ENCODE data around the gene DUSP28.

The DUSP28 gene

DNA sequence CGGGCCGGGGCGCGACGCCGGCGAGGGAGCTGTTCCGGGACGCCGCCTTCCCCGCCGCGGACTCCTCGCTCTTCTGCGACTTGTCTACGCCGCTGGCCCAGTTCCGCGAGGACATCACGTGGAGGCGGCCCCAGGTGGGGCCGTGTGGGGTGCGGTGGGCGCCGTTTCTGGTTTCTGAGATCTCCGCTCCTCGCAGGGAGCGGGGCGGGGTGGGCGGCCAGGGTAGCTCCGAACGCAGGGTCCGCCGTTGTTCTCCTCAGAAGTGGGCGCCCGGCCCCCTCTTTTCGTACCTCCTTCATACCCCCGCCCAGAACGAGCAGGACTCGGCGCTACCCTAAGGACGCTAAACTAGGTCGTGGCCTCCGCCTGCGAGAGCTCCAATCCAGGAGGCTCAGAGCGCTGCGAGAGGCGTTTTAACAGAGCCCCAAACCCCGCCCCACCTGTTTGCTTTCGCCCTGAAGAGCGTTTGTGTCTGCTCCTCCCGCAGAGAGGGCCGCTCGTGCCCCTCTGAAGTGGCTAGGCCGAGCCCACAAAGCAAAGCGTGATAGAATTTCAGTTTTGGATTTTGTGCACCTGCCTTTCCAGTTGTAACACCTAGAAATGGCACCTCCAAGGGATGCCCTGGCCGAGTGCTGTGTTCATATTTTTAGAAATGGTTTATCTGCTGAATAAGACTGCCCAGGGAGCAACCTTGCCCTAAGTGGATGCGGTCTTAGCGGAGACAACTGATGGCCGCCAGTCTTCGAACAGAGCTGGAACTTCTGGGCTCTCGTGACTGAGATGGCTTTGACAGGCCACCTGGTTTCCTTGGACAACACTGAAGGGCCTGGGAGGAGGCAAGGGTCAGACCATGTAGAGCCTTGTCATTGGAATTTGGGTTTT lies 27.0 kb downstream of the DUSP28 start:
- peak; percentile 57 for DNase-seq (ENCODE audit: low spot score)

DNA sequence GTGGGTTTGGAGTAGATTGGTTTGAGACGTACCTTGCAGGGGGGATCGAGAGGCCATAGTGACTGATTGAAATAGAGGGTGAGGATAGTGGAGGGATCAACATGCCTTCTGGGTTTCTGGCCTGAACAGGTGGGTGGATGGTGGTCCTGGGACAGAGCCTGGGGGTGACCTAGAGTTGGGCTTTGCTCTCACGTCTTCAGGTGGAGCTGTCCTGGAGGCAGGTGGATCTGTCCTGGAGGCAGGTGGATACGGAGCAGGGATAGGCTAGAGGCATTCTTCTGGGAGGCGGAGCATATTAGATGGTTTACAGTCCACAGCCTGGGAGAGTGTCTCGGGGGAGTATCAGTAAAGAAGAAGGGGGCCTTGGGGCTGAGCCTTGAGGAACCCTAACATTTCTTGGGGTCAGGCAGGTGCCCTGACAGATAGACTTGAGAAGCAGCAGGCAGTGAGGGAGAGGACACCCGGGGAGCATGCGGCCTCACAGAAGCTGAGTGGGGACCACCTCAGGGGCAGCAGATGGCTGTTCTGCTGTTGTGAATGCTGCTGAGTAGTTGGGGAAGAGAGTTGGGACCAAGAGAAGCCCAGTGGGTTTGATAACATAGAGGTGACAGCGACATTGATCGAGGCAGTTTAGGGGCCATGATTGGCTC lies 28.0 kb downstream of the DUSP28 start:
- no peak for DNase-seq (ENCODE audit: low spot score)

DNA sequence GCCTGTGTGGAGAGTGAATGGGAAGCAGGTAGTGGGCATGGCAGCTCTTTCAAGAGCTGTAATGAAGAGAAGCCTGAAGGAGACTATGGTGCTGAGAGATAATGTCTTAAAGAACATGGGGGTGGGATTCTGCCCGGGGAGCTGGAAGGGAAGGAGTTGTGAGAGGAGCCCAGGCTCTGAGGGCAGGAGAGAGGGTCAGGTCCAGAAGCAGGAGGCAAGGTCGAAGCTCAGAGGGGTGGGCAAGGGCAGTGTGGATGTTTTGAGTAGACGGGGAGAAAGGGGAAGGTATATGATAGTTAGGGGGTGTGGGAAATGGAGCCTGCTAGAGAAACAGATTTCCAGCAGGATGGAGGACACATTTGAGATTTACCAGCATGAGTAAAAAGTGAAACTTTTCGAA lies 28.5 kb downstream of the DUSP28 start:
- no peak for DNase-seq (ENCODE audit: low spot score)

- no peak for DNase-seq (ENCODE audit: low spot score)
Observed at GRCh38 chr2:240589375-240589774, 29.2 kb downstream of the DUSP28 start.

DNA sequence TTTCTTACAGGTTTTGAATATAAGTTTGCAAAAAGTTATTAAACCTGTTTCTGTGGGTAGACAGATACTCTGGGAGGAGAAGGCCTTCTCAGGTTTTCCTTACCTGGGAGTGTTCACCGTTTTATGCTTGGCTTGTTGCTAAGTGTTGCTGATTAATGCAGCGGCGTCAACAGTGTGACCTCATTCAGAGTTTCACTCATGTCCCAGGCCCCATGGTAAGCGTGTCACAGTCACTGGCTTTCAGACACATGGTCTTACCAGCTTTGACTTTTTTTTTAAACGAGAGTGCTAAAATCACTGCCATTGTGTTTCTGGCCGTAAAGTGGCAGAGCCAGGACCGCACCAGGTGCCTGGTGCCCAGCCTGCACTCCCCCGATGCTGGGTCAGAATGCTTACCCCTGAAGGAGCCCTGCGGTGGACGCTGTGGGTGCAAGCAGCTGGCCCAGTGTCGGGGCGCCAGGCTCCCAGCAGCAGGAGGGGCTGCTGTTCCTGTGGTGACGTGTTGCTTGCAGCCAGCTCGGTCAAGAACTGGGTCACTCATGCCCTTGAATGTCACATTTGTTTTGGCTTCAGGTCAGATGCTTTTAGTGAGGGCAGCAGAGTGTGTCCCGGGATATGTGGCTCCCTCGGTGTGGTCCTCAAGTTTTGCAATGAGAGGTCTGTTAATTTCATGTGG lies 29.8 kb downstream of the DUSP28 start:
- no peak for DNase-seq (ENCODE audit: low spot score)

GRCh38 chr2:240590681-240591111 lies 30.5 kb downstream of the DUSP28 start:
- no peak for DNase-seq (ENCODE audit: low spot score)

DNA sequence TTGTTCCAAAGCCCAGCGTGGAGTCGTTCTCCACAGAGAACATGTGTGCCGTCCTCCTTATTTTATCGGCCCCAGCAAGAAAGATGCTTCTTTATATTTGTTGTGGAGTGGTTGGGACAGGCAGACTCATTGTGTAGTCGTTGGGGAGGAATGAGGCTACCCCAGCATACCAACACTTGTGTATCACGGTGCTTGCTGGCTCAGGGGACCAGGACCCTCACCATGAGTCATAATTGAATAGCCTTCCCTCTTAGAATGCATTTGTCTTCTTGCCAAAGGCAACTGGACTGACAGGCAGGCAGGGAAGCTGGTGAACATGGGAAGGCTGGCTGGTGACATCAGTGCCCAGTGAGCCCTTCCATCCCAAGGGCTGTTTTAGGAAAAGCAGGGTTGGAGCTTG lies 31.1 kb downstream of the DUSP28 start:
- no peak for DNase-seq (ENCODE audit: low spot score)

GRCh38 chr2:240591784-240592183 lies 31.6 kb downstream of the DUSP28 start:
- no peak for DNase-seq (ENCODE audit: low spot score)

DNA sequence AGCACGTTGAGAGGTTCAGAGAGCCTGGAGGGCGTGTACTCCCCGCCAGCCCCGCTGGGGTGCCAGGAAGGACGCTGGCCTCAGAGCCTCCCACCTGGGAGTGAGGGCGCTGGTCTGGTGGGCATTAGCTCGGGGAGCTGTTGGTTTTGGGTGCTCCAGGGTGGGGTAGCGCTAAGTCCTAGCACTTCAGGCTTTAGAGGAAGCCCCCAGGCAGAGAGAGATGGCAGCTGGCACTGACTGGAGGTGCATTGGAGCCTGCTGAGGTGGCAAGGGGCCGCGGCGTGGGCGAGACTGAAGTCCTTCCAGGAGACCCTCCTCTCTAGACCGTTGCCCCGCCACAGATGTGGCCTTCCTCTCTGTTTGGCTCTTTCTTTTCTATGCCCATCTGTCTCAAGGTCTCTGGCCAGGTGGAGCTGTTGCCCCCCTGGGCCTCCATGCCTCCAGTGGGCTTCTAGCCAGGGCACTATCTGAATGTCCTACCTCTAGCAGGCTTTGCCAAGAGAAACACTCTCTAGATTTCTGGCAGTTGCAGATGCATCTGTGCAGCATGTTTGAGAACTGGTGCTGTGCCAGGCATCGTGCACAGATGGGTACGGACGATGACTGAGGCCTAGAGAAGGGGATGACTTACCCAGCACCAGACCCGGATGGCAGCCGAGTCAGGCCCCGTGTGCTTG lies 33.0 kb downstream of the DUSP28 start:
- no peak for DNase-seq (ENCODE audit: low spot score)

GRCh38 chr2:240593703-240594451 lies 33.7 kb downstream of the DUSP28 start:
- DNase-seq (ENCODE audit: low spot score) = no peak

DNA sequence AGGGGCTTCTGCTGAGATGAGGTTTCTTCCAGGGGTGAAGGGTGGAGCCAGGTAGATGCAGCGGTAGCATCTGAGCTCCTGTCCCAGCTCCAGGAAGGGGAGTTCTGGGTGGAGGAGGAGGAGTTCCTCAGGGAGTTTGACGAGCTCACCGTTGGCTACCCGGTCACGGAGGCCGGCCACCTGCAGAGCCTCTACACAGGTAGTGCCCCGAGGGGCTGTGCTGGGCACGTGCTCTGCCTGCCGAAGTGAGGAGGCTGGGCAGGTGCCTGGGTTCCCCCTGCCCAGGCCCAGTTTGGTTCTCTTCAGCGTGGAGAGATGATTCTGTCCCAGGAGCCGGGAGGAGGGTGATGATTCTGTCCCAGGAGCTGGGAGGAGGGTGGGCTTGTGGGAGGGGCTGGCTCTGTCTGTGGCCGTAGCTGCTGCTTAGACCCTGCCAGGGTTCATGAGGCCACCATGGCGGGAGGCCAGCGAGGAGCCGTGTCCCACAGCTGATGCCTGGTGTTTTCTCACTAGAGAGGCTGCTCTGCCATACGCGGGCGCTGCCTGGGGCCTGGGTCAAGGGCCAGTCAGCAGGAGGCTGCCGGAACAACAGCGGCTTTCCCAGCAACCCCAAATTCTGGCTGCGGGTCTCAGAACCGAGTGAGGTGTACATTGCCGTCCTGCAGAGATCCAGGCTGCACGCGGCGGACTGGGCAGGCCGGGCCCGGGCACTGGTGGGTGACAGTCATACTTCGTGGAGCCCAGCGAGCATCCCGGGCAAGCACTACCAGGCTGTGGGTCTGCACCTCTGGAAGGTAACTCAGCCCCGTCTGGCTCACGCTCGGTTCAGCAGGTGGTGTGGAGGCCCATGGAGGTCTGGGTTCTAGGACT lies 34.6 kb downstream of the DUSP28 start:
- DNase-seq (ENCODE audit: low spot score) = no peak

GRCh38 chr2:240595381-240596079 lies 35.4 kb downstream of the DUSP28 start:
- DNase-seq (ENCODE audit: low spot score) = peak; percentile 42

GRCh38 chr2:240596080-240596460 lies 35.9 kb downstream of the DUSP28 start:
- no peak for DNase-seq (ENCODE audit: low spot score)

DNA sequence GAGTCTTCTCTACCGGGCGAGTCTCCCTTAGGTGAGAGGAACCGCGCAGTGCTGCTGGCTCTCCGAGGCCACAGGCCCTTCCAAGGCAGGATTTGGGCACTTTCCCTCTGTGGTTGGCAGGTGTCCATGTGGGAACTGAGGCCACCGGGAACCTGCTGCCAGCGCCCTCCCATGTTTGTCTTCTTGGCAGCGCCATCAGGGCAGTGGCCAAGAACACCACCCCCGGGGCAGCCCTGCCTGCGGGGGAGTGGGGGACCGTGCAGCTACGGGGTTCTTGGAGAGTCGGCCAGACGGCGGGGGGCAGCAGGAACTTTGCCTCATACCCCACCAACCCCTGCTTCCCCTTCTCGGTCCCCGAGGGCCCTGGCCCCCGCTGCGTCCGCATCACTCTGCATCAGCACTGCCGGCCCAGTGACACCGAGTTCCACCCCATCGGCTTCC lies 36.4 kb downstream of the DUSP28 start:
- no peak for DNase-seq (ENCODE audit: low spot score)

DNA sequence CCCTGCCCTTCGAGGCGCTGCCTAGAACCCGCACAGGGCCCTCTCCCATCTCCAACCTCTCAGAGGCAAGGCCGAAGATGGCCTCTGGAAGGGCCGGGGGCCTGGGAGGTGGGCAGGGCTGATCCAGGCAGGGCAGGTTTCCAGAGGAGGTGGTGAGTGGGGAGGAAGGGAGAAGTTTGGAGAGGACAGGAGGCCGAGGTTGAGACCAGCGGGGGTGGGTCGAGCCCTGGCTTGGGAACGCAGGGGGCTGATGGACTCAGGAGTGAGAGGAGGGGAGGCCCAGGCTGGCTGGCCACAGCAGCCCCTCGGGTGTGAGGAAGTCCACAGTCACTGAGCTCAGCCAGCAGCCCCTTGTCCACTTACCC lies 36.9 kb downstream of the DUSP28 start:
- DNase-seq (ENCODE audit: low spot score) = no peak

- DNase-seq (ENCODE audit: low spot score) = no peak
Observed at GRCh38 chr2:240597419-240598181, 37.4 kb downstream of the DUSP28 start.

GRCh38 chr2:240598311-240598911 lies 38.3 kb downstream of the DUSP28 start:
- DNase-seq (ENCODE audit: low spot score) = no peak

DNA sequence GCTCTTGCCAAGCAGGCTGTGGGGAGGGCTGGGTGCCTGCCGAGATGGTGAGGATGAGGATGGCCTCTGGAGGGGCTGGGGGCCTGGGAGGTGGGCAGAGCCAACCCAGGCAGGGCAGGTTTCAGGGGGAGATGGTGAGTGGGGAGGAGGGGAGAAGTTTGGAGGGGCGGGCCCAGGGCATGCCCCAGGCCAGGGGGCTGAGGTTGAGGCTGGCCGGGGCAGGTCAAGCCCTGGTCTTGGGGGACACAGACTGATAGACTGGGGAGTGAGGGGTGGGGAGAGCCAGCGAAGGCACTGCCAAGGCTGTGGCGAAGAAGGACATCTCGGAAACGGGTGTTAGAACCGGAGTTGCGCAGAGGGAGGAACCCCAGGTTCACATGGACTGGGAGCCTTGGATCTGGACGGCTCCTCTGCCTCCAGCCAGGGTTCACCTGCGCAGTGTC lies 39.0 kb downstream of the DUSP28 start:
- no peak for DNase-seq (ENCODE audit: low spot score)

DNA sequence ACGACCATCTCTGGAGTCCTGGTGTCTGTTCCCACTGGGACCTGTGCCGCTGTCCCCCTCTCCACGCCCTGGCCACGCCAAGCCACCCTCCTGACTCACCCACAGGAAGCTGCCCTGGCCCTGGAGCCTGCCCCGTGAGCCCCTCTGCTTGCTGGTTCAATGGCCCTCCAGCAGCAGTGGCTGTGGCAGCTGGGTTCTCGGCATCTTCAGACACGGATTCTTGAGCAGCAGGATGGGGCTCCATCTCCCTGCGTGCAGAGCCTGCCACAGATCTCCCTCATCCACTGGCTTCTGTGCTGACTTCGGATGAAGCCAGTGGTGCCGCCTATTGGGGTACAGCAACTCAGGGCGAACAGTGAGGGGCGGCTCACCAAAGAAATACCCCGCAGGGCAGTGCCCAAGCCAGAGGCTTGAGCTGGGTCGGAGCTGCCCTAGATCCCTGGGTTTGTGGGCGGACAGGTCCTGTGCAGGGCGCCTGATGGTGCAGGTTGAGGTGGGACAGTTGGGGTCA lies 40.3 kb downstream of the DUSP28 start:
- no peak for DNase-seq (ENCODE audit: low spot score)

All from activated CD4-positive, alpha-beta T cell treated with anti-CD3 and anti-CD28 coated beads, Interleukin-2, Interleukin-4, amounts not matched to agents 100 ng/mL and 50 ng/mL, durations not matched to agents 16 hours and 8 hours (primary cell).